ENCODE measurements around the gene GRIP1. TPM values are rescaled to one million over a fixed set of nuclear protein-coding genes. Genes with fewer than 3 reads are reported as not detected.

The GRIP1 gene
- total RNA-seq, 1 donor, result 1.7 TPM

DNA sequence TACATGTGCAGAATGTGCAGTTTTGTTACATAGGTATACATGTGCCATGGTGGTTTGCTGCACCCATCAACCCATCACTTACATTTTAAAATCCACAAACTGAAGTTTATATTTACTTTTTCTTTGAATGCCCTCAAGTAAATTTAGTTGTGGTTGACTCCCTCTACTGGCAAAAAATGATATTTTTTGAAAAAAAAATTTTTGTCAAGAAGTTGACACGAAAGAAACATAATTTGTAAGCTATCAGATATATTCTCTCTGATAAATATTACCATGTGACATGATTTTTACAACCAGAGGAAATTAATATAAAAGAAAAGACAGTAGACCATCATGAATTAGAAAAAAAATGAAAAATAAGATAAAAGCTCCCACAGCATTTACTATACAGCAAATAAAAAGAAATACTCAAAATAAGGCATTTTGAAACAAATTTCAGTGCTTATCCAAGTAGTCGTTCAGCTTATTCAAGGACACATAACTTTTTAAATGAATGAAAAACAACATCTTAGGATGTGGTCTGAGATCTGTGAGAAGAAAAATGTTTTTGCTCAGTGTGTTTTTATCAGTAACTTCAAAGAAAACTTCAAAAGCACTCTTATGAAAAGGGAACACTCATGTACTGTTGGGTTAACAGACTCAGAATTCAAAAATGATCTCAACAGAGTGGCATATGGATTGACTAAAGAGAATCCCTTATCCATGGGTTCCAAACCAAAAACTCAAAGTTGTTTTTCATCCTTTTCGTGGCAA lies 30.0 kb upstream of the GRIP1 start:
- DNase-seq (ENCODE audit: low read depth), result peak; percentile 7
- TF ChIP-seq, protein P1, sequence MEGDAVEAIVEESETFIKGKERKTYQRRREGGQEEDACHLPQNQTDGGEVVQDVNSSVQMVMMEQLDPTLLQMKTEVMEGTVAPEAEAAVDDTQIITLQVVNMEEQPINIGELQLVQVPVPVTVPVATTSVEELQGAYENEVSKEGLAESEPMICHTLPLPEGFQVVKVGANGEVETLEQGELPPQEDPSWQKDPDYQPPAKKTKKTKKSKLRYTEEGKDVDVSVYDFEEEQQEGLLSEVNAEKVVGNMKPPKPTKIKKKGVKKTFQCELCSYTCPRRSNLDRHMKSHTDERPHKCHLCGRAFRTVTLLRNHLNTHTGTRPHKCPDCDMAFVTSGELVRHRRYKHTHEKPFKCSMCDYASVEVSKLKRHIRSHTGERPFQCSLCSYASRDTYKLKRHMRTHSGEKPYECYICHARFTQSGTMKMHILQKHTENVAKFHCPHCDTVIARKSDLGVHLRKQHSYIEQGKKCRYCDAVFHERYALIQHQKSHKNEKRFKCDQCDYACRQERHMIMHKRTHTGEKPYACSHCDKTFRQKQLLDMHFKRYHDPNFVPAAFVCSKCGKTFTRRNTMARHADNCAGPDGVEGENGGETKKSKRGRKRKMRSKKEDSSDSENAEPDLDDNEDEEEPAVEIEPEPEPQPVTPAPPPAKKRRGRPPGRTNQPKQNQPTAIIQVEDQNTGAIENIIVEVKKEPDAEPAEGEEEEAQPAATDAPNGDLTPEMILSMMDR (IDR thresholded peaks at IDR 0.05; ENCODE audit: insufficient read depth, low read depth, low read length), result peak; percentile 36
- no peak overlapping the region for H3K4me3 ChIP-seq (ENCODE audit: low read depth, low read length)

DNA sequence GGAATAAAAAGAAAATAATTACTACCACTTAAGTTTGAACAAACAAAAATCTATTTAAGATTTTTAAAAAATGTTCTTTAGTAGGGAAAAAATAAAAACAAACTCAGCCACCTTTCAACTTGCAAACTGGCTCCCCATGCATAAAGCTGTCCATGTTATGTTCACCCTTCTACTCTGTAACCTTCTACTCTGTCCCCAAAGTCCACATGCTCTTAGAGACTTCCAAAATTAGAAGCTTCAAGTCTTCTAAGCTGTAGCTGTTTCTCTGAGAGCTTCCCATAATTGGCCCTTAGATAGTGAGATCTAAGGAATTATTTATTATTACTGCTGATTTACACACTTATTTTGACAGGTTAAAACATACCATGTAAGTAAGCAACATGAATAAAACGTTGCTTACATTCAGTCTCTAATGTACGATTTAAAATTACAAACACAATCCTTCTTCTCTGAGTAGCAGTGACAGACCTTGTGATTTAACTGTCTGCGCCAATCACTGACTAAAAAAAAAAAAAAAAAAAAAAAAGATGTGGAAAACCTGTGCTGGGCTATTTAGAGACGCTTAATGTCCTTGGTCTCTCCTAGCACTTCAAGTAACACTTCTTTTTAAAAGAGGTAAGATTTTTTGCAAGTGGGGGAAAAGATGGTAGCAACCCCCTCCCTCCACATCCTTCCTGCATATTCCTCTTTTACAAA lies 28.3 kb upstream of the GRIP1 start:
- H3K4me3 ChIP-seq (ENCODE audit: low read depth, low read length), result no peak overlapping the region
- TF ChIP-seq, protein P1 (IDR thresholded peaks at IDR 0.05; ENCODE audit: insufficient read depth, low read depth, low read length), result no peak
- DNase-seq (ENCODE audit: low read depth), result no peak

DNA sequence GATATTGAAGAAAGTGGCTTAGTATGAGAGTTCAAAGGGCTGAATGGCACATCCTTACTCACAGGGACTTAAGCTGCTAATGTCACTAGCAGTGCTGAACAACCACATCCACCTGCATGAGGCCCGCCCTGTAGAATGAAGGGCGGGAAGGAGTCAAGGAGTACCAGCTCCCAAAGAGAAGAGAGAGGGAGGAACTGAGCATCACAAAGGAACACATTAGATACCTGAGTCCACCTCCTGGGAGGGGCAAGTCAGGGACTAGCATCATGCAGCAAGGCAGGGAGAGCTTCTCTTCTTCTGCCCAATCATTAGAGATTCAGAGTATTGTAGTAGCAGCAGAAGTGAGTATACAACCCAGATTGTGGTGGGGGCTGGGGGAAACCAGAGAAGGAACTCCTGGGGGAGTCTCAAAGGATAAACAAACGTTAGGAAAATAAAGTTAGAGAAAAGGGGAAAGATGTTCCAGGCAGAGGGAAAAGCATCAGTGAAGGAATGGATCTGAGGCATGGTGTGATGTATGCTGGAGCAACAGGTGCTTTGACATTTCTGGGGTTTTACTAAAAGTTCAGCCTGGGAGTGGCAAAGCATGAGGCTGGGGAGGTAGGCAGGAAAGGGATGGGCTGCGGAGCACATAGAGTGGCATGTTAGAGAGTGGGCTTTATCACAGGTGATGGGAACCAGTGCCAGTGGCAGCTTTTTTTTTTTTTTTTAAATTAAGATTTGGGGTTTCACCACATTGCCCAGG lies 21.0 kb upstream of the GRIP1 start:
- H3K4me3 ChIP-seq (ENCODE audit: low read depth, low read length), result no peak overlapping the region
- no peak for DNase-seq (ENCODE audit: low read depth)
- TF ChIP-seq, protein P1 (IDR thresholded peaks at IDR 0.05; ENCODE audit: insufficient read depth, low read depth, low read length), result no peak

DNA sequence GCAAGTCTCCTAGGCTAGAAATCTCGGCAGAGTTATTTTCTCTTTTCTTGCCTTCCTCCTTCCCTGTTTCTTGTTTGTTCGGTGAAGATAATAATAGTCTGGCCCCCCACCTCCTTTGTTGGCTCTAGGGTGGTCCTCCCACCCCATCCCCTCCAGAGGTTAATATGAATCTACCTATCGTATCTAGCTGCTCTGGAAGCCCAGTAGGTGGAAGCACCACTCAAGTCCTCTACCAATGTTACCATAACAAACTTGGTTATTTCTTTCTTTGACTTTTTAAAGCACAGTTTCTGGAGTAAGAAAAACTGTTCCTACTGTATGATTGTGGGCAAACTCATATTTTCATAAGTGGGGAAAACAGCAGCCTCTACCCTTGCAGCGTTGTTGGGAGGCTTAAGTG lies 19.7 kb upstream of the GRIP1 start:
- no peak for DNase-seq (ENCODE audit: low read depth)
- no peak overlapping the region for H3K4me3 ChIP-seq (ENCODE audit: low read depth, low read length)
- TF ChIP-seq, protein P1 (IDR thresholded peaks at IDR 0.05; ENCODE audit: insufficient read depth, low read depth, low read length), result no peak

DNA sequence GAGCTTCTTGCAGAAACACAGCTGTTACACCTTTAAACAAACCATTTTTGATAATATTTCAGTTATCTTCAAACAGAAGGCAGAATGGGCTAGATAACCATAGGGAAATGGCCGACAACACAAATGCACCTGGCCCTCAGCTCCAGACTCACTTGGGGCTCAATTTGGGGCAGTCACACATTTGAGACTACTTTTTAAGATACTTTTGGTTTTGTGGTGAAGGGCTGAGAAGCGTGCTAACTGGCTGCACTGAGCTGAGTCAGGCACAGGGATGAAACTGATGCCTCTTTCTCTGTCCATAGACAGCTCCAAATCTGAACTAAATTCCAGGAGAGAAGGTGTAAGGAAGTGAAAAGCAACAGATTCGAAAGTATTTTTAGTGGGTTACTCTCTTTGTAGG lies 18.5 kb upstream of the GRIP1 start:
- no peak overlapping the region for H3K4me3 ChIP-seq (ENCODE audit: low read depth, low read length)
- DNase-seq (ENCODE audit: low read depth), result no peak
- TF ChIP-seq, protein P1 (IDR thresholded peaks at IDR 0.05; ENCODE audit: insufficient read depth, low read depth, low read length), result no peak

DNA sequence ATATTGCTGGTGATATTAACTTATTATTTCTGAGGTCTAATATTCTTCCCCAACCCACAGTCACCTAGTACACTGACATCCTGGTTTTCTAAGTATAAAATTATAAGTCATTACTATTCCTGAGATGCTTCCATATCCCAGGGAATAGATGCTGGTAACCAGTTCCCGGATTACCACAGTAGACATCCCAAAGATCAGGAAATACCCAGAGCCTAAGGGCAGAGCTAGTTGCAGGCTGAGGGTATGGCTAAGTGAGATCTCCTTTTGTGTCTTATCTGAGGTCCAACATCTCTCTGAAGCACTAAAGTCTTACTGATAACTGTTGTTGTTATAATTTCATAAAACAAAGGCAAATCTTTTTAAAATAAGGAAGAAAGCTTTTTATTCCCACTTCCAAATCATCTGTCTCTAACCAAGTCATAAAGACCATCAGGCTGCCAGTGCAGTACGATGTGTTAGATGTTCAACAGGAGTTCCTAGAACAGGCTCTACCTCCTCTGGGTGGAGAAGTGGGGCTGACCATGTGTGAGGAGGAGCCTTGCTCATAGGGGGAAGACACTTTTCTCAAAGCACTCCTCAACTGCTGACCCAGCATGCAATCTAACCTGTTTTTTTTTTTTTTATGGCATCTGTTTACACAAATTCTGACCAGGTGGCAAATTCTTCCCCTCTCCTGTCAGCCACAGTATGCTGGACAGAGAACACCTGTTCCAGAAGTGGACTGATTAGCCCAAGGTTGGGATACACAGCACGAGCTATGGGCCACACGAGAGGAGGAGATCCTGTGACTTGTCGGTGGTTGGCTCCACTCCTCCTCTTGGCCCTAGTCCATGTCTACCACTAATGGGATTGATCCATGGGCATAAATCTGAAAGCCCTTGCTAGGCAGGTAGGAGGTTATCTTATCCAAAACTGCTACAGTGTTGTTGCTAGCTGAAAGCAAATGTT lies 16.1 kb upstream of the GRIP1 start:
- TF ChIP-seq, protein P1 (IDR thresholded peaks at IDR 0.05; ENCODE audit: insufficient read depth, low read depth, low read length), result no peak
- no peak for DNase-seq (ENCODE audit: low read depth)
- no peak overlapping the region for H3K4me3 ChIP-seq (ENCODE audit: low read depth, low read length)

All from fibroblast of villous mesenchyme (primary cell).